Right forelimb (tissue), 1 donor: ENCODE data around the gene FXYD2.
A peak's percentile ranks its signal among the peaks of the same experiment; 100 is the strongest.
"Not testable (repeated sequence)": the region's sequence is repeated elsewhere in the genome, so short reads cannot be mapped to it uniquely, and the experiment has no call there.

ENCODE experiments used
- DNase-seq: peaks from one replicate; pipeline ENCODE4 v3.0.0-alpha.2; 2018

FXYD2 gene

GRCh38 chr11:117824571-117825537 lies at the start of gene FXYD2:
FXYD2 (minus strand) TSS chr11:117824744; CDS start chr11:117824678, 66 bp downstream.
- peak; percentile 45 for DNase-seq

- DNase-seq: no peak
These were observed 49.2 kb upstream of the FXYD2 start for GRCh38 chr11:117873828-117874125.

- DNase-seq: peak; percentile 34
These were observed 48.7 kb upstream of the FXYD2 start for GRCh38 chr11:117872975-117873827.

GRCh38 chr11:117872420-117872961 lies 47.9 kb upstream of the FXYD2 start:
- DNase-seq: no peak

- DNase-seq: peak; percentile 24
These were observed 47.2 kb upstream of the FXYD2 start for GRCh38 chr11:117871784-117872183.

- DNase-seq: peak; percentile 37
These were observed 46.6 kb upstream of the FXYD2 start for GRCh38 chr11:117871160-117871559.

GRCh38 chr11:117870103-117870952 lies 45.8 kb upstream of the FXYD2 start:
- DNase-seq: peak; percentile 61

GRCh38 chr11:117869604-117870003 lies 45.1 kb upstream of the FXYD2 start:
- peak; percentile 47 for DNase-seq

GRCh38 chr11:117868815-117869561 lies 44.4 kb upstream of the FXYD2 start:
- peak; percentile 34 for DNase-seq

- peak; percentile 35 for DNase-seq
These were observed 43.5 kb upstream of the FXYD2 start for GRCh38 chr11:117868088-117868487.

- DNase-seq: peak; percentile 39
These were observed 42.0 kb upstream of the FXYD2 start for GRCh38 chr11:117866526-117866925.

- DNase-seq: not testable (repeated sequence)
These were observed 41.0 kb upstream of the FXYD2 start for GRCh38 chr11:117865546-117865945.

GRCh38 chr11:117863383-117863782 lies 38.8 kb upstream of the FXYD2 start:
- no peak for DNase-seq

GRCh38 chr11:117862753-117863152 lies 38.2 kb upstream of the FXYD2 start:
- DNase-seq: no peak

- DNase-seq: peak; percentile 45
These were observed 37.6 kb upstream of the FXYD2 start for GRCh38 chr11:117862019-117862725.

GRCh38 chr11:117861151-117862018 lies 36.8 kb upstream of the FXYD2 start:
- DNase-seq: peak; percentile 69

- peak; percentile 42 for DNase-seq
These were observed 35.6 kb upstream of the FXYD2 start for GRCh38 chr11:117860139-117860538.

GRCh38 chr11:117859488-117860112 lies 35.1 kb upstream of the FXYD2 start:
- DNase-seq: peak; percentile 20

GRCh38 chr11:117859061-117859460 lies 34.5 kb upstream of the FXYD2 start:
- DNase-seq: no peak
